Astrocyte (in vitro differentiated cells and primary cell): Measurements from ENCODE around the gene GDF7.

Experiments used
- CTCF ChIP-seq: IDR thresholded peaks from 2 replicates; pipeline ENCODE4 v1.5.1; 2011; ENCODE audit warnings: low read depth, mild to moderate bottlenecking, inconsistent platforms, low read length, moderate library complexity; ENCODE audit not compliant: insufficient read depth
- EZH2 ChIP-seq: IDR thresholded peaks from 2 replicates; pipeline ENCODE4 v1.6.1; 2012; ENCODE audit warnings: mild to moderate bottlenecking, low read length, inconsistent platforms; ENCODE audit not compliant: insufficient read depth

DNA sequence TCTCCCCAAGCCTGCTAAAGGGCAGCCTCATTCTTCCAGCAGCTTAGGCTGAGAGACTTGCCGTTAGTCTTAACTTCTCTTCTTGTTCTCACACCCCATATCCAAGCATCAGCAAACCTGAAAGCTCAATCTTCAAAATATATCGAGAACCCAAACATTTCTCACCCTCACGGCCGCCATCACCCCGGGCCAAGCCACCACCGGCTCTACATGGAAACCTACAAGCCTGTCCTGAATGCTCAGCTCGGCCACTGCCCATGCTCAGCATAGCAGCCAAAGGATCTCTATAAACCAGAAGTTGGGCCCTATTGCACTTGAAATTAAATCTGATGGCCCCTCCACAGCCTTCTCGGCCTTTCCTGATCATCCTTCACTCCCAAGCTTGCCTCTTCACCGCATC is 18.1 kb upstream of the GDF7 start:
- TF ChIP-seq CTCF (no peak), EZH2 (no peak)
